NOMO-1 treated with DMSO at 0.1 percent for 48 hours (cell line): ENCODE measurements around the gene SESN1.
A peak's percentile ranks its signal among the peaks of the same experiment; 100 is the strongest.
"Not testable (repeated sequence)": the region's sequence is repeated elsewhere in the genome, so short reads cannot be mapped to it uniquely, and the experiment has no call there.

Experiments used
- DNase-seq: peaks from one replicate; lab custom pipeline; 2025; ENCODE audit not compliant: unreplicated experiment; lab: John Stamatoyannopoulos, UW

SESN1 gene

GRCh38 chr6:109095036-109095834 lies 589 bp upstream of the SESN1 start, which contains the start of gene CEP57L1:
Gene CEP57L1, plus strand, starts transcription at chr6:109095507. Its CDS starts 49,715 bp downstream, at chr6:109145222.
- peak; percentile 96 for DNase-seq

GRCh38 chr6:109093732-109094415 lies 772 bp downstream of the SESN1 start:
- DNase-seq: no peak

GRCh38 chr6:109092074-109092473 lies 2.6 kb downstream of the SESN1 start:
- DNase-seq: no peak

GRCh38 chr6:109091314-109092024 lies 3.2 kb downstream of the SESN1 start:
- no peak for DNase-seq

- DNase-seq: no peak
Observed at GRCh38 chr6:109088995-109089394, 5.7 kb downstream of the SESN1 start.

GRCh38 chr6:109087661-109088264 lies 6.9 kb downstream of the SESN1 start:
- DNase-seq: no peak

GRCh38 chr6:109084146-109084545 lies 10.5 kb downstream of the SESN1 start:
- DNase-seq: not testable (repeated sequence)

- DNase-seq: peak; percentile 9
Observed at GRCh38 chr6:109083657-109084056, 11.0 kb downstream of the SESN1 start.

- DNase-seq: peak; percentile 36
Observed at GRCh38 chr6:109082188-109082577, 12.5 kb downstream of the SESN1 start.

- DNase-seq: no peak
Observed at GRCh38 chr6:109081516-109082187, 13.0 kb downstream of the SESN1 start.

- no peak for DNase-seq
Observed at GRCh38 chr6:109081026-109081425, 13.6 kb downstream of the SESN1 start.

- DNase-seq: peak; percentile 81
Observed at GRCh38 chr6:109079981-109080380, 14.7 kb downstream of the SESN1 start.

- DNase-seq: peak; percentile 21
Observed at GRCh38 chr6:109076377-109076776, 18.3 kb downstream of the SESN1 start.

- DNase-seq: peak; percentile 12
Observed at GRCh38 chr6:109075934-109076333, 18.7 kb downstream of the SESN1 start.

GRCh38 chr6:109074133-109074415 lies 20.6 kb downstream of the SESN1 start:
- DNase-seq: no peak

- DNase-seq: peak; percentile 79
Observed at GRCh38 chr6:109073344-109074132, 21.1 kb downstream of the SESN1 start.

- DNase-seq: no peak
Observed at GRCh38 chr6:109071125-109071917, 23.3 kb downstream of the SESN1 start.

GRCh38 chr6:109069746-109070145 lies 24.9 kb downstream of the SESN1 start:
- peak; percentile 34 for DNase-seq

- DNase-seq: no peak
Observed at GRCh38 chr6:109062767-109063352, 31.8 kb downstream of the SESN1 start.
